GM13977 (cell line): ENCODE results near the gene ATG5.

Source experiments
- DNase-seq: peaks from one replicate; pipeline ENCODE4 v3.0.0; 2012; ENCODE audit warnings: low spot score
- in situ Hi-C: fragments of 300-500 bp; cut with MboI; formaldehyde crosslinking; loops from one replicate; pipeline ENCODE4 v1.12.0; 2022; ENCODE audit warnings: low sequenced_read_pairs, low pct_unique_long_range_greater_than_20kb, mixed read lengths, inconsistent platforms; ENCODE audit not compliant: unreplicated experiment
- TF ChIP-seq, protein P1 (sequence below): IDR thresholded peaks from 2 replicates; pipeline ENCODE4 v1.5.1; 2012; ENCODE audit warnings: mild to moderate bottlenecking, control low read depth; ENCODE audit not compliant: insufficient read depth; ENCODE audit errors: extremely low read depth, missing control alignments

The ATG5 gene

DNA sequence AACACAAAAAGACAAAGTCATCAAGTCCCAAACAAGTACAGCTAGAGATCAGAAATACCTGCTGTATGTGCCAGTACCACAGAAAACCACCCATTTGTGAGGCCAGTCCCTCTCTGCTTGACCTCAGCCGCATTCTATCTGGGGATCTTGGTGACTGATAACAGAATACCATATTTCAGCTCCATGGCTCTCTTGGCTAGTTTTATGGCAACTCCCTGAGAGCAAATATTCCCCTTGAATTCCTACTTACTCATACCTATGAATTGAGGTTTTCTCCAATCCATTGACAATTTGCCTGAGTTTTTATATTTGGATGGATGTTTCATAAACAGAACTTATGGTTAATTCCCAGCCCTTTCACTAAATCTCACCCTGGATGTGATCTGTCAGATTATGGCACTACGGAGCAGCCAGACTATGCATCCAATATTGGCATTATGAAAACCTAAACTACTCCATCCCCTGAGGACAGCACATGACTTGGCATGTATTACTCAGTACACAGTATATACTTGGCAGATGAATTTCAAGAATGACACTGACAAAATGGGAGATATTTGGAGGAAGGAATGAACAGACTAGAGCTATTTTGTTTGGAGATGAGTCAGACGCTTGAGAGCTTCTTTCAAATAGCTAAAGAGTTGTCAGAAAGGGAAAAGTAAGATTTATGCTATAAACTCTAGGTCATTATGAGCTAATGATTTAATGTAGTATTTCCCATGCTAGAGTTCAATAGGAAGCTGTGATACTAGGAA, 143.7 kb downstream of the ATG5 start:
- DNase-seq, result no peak
- in situ Hi-C loops, result loop anchor here (10.0 kb wide), 1 partner anchor 87 kb away; no protein-coding TSS in a partner anchor
- TF ChIP-seq, protein P1, sequence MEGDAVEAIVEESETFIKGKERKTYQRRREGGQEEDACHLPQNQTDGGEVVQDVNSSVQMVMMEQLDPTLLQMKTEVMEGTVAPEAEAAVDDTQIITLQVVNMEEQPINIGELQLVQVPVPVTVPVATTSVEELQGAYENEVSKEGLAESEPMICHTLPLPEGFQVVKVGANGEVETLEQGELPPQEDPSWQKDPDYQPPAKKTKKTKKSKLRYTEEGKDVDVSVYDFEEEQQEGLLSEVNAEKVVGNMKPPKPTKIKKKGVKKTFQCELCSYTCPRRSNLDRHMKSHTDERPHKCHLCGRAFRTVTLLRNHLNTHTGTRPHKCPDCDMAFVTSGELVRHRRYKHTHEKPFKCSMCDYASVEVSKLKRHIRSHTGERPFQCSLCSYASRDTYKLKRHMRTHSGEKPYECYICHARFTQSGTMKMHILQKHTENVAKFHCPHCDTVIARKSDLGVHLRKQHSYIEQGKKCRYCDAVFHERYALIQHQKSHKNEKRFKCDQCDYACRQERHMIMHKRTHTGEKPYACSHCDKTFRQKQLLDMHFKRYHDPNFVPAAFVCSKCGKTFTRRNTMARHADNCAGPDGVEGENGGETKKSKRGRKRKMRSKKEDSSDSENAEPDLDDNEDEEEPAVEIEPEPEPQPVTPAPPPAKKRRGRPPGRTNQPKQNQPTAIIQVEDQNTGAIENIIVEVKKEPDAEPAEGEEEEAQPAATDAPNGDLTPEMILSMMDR, result no peak

DNA sequence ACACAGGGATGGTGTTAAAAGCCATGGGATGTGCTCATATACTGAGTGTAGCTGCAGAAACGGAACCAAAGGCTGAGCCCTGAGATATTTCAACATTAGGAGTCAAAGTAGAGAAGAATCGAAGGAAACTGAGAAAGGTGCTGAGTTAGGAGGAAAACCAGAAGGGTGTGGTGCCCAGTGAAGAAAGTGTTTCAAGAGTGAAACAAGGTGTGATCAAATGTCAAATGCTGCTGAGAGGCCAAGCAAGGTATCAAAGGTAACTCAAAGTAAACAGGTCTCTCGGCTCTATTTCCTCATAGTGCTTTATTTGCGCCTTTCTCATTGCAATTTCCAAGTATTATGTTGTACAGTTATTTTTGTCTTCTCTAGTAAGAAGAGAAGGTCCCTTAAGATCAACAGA, 145.4 kb downstream of the ATG5 start:
- in situ Hi-C loops, result loop anchor here (10.0 kb wide), 1 partner anchor 85 kb away; no protein-coding TSS in a partner anchor
- TF ChIP-seq, protein P1, result no peak
- DNase-seq, result no peak

DNA sequence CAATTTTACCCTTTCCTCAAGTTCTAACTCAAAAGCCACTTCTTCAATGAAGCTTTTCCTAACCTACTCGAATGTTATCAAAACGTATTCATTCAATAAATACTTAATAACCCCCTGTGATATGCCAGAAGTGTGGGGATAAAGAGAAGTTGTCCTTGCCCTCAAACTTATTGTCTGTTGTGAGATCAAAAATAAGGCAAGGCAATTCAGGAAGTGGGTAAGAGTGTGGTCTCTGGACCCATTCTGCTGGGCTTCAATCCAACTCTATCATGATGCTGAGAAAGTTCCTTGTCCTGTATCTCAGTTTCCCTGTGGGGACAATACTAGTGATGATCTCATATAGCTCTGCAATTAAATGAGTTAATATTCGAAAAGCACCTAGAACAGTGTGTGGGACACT, 146.7 kb downstream of the ATG5 start:
- no peak for DNase-seq
- in situ Hi-C loops, result no loop called here
- TF ChIP-seq, protein P1, result no peak

DNA sequence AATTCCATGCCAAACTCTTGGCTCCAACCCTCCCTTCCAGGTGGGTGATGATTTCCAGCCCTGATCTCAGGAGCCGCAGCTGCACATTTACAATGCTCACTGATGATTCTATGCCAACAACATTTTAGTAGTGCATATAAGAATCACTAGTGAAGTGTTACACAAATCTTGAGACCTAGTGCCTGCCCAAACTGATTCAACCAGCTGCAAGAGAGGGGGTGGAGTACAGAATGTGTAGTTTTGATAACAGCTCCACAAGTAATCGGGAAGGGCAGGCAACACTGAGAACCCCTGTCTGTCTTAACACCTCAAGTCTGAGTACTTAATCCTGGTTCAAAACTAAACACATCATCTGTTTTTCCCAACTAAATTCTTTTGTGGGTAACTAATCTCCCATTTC, 147.8 kb downstream of the ATG5 start:
- in situ Hi-C loops, result no loop called here
- no peak for DNase-seq
- TF ChIP-seq, protein P1, result no peak

DNA sequence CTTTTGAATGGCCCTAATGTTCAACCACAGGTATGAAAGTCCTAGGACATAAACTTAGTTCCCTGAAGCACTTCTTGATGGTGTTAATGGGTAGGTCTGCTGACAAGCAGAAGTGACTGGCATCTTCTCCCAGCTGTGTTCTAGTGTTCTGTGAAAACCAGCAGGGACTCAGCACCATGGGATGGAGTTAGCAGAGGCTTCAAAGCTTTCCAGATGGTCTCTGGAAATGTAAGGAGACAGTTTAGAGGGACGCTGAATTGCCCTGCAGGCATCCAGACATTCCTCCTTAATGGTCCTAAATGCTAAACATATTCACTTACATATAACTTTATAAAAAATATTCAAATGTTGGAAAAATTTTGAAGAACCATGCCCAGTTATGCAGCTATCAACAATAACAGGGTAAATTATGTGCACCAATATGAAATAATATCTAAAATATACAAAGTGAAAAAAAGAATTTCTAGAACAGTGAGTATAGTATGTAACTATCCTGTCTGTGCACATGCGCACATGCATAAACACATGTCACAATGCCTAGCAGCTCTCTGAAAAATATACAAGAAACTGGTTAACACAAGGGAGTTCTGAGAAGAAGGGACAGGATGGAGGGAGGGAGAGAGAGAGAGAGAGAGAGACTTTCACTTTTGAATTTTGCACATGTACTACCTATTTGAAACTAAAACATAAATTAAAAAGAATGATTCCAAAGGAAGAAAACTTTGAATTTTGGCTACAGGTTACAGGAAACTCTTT, 152.3 kb downstream of the ATG5 start:
- in situ Hi-C loops, result no loop called here
- DNase-seq, result no peak
- TF ChIP-seq, protein P1, result no peak

DNA sequence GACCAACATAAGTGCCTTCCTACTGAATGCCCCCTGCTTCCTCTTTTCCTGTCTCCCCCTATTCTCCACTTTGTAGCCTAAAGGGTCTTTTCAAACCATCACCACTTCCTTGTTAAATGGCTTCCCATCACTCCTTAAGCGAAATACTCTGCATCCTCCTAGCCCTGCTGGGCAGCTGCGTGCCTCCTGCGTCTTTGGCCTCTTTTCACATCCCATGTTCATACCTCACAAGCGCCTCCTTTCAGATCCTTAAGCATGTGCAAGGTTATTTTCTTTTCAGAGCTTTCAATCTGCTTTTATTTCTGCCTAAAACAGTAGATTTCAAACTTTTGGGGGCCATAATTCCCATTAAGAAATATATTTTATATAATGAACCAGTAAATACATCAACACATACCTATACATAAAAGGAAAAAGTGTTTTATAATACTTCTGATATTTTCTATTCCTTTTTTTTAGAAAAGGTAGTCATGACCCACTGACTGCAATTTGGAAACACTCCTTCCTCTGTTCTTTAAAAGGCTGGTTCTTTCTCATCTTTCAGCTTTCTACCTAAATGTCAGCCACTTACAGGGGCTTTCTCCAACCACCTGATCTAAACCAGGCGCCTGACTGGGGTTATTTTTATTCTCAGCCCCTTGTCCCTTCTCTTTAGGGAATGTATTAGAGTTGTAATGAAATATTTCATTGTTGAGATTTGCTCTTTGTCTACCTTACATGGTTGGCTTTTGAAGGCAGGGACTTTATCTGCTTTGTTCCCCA, 155.3 kb downstream of the ATG5 start:
- no peak for DNase-seq
- in situ Hi-C loops, result no loop called here
- TF ChIP-seq, protein P1, result no peak
